GM12878 (cell line): ENCODE data around the gene FGD4.

Source experiments
- IKZF1 ChIP-seq: fragments of 450-650 bp; conservative IDR thresholded peaks from 2 replicates; pipeline ENCODE4 v1.6.1; 2017; ENCODE audit warnings: antibody characterized with exemption, mild to moderate bottlenecking
- TF ChIP-seq, protein P1 (sequence below), 3 experiments: IDR thresholded peaks in 2 of 3; conservative IDR thresholded peaks in 1 of 3; 2 replicates each; pipeline ENCODE4 v1.5.1; 2011; ENCODE audit warnings: low read depth in 3 of 3, low read length in 3 of 3, mild to moderate bottlenecking in 3 of 3, control low read depth in 2 of 3, moderate library complexity in 2 of 3, inconsistent platforms in 1 of 3, mixed read lengths in 1 of 3; ENCODE audit not compliant: control insufficient read depth in 2 of 3, insufficient read depth in 1 of 3; ENCODE audit errors: extremely low read depth in 1 of 3

DNA sequence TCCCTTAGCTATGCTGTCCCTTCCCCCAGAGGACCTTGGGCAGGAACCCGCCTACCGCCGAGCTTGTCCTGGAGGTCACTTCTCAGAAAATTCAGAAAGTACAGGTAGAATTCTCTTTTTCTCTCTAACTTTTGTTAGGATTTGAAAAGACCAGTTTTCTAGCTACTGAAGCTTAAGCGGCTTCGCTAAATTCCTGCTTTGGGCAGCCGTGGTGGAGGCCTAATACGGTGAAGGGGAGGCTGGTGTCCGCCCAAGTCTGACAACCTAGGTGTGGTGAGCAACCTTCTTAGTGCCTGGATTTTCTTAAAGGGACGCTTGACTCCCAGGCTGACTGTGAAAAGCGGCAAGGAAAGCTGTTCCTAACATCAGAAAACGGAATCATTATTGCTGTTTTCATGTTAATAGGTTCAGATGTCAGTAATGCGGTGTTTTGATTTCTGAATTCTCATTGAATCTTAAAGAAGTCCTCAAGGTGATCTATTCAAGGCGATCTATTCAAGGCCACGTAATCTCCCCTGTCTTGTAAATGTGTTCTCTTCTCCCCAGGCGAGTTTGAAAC, 835 bp downstream of the FGD4 start:
- TF ChIP-seq IKZF1, result no peak
- TF ChIP-seq, protein P1, sequence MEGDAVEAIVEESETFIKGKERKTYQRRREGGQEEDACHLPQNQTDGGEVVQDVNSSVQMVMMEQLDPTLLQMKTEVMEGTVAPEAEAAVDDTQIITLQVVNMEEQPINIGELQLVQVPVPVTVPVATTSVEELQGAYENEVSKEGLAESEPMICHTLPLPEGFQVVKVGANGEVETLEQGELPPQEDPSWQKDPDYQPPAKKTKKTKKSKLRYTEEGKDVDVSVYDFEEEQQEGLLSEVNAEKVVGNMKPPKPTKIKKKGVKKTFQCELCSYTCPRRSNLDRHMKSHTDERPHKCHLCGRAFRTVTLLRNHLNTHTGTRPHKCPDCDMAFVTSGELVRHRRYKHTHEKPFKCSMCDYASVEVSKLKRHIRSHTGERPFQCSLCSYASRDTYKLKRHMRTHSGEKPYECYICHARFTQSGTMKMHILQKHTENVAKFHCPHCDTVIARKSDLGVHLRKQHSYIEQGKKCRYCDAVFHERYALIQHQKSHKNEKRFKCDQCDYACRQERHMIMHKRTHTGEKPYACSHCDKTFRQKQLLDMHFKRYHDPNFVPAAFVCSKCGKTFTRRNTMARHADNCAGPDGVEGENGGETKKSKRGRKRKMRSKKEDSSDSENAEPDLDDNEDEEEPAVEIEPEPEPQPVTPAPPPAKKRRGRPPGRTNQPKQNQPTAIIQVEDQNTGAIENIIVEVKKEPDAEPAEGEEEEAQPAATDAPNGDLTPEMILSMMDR (IDR thresholded peaks at IDR 0.05 in 2 of 3, conservative IDR thresholded peaks at IDR 0.05 in 1 of 3; ENCODE audit: control insufficient read depth in 2 of 3, extremely low read depth in 1 of 3, insufficient read depth in 1 of 3, low read depth in 3 of 3, low read length in 3 of 3), result no peak
